DND-41 (cell line): ENCODE data around the gene ADCY2.

Experiments used
- EZH2 ChIP-seq: IDR thresholded peaks from 3 replicates; pipeline ENCODE4 v1.6.1; 2012; ENCODE audit warnings: borderline replicate concordance, low read depth, mild to moderate bottlenecking, moderate library complexity, low read length, inconsistent platforms; ENCODE audit not compliant: severe bottlenecking
- TF ChIP-seq, protein P1 (sequence below): IDR thresholded peaks from 2 replicates; pipeline ENCODE4 v1.5.1; 2012; ENCODE audit warnings: borderline replicate concordance, low read length, moderate library complexity, mild to moderate bottlenecking; ENCODE audit not compliant: poor library complexity, severe bottlenecking; ENCODE audit errors: extremely low read depth

DNA sequence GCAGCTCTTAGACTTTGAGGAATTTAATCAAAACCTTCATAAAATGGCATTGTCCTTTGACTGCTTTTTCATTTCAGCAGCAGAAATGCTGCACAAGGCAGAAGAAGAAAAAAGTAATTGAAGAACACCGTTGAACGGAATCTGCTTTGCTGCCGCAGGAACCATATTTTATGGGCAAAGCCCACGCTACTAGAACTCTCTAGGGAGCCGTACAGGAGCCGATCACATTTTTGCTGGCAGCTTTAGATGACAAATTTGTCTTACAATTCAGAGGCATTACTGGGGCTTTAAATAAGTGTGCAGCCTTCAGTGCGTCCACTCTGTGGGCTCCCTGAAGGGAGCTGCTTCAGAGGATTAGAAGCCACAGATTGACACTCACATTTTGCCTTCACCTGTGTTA is 449.6 kb downstream of the ADCY2 start:
- TF ChIP-seq, protein P1, sequence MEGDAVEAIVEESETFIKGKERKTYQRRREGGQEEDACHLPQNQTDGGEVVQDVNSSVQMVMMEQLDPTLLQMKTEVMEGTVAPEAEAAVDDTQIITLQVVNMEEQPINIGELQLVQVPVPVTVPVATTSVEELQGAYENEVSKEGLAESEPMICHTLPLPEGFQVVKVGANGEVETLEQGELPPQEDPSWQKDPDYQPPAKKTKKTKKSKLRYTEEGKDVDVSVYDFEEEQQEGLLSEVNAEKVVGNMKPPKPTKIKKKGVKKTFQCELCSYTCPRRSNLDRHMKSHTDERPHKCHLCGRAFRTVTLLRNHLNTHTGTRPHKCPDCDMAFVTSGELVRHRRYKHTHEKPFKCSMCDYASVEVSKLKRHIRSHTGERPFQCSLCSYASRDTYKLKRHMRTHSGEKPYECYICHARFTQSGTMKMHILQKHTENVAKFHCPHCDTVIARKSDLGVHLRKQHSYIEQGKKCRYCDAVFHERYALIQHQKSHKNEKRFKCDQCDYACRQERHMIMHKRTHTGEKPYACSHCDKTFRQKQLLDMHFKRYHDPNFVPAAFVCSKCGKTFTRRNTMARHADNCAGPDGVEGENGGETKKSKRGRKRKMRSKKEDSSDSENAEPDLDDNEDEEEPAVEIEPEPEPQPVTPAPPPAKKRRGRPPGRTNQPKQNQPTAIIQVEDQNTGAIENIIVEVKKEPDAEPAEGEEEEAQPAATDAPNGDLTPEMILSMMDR = no peak
- no peak for TF ChIP-seq EZH2
